GM12892 (cell line): Measurements from ENCODE around the gene ZRANB3.
"Not testable (repeated sequence)": the region's sequence is repeated elsewhere in the genome, so short reads cannot be mapped to it uniquely, and the experiment has no call there.

Experiments
- POLR2A ChIP-seq: IDR thresholded peaks from 2 replicates; pipeline ENCODE4 v1.6.1; 2011; ENCODE audit warnings: low read depth, low read length, control low read depth
- POLR2AphosphoS5 ChIP-seq: IDR thresholded peaks from 2 replicates; pipeline ENCODE4 v1.6.1; 2011; ENCODE audit warnings: low read depth, low read length, control low read depth

- not testable (repeated sequence) for TF ChIP-seq POLR2A, POLR2AphosphoS5
Observed at GRCh38 chr2:135105513-135106316, 425.3 kb downstream of the ZRANB3 start.
